Peyer's patch (tissue), 4 donors: ENCODE results near the gene CADPS.

Experiments used
- CTCF ChIP-seq, 6 experiments: fragments of 450-650 bp in 4 of 6; fragments of 200-600 bp in 2 of 6; sonication (generic) in 1 of 6; IDR thresholded peaks; one replicate each; pipeline ENCODE4 v1.5.1; 2017 to 2019; ENCODE audit warnings: antibody characterized with exemption in 6 of 6, mild to moderate bottlenecking in 3 of 6, moderate library complexity in 1 of 6
- POLR2A ChIP-seq, 2 donors: fragments of 450-650 bp; IDR thresholded peaks; one replicate each; pipeline ENCODE4 v1.5.1; 2017; ENCODE audit warnings: antibody characterized with exemption in 2 of 2, mild to moderate bottlenecking in 2 of 2, moderate library complexity in 2 of 2

- TF ChIP-seq POLR2A (IDR thresholded peaks at IDR 0.05) (no peak), CTCF (IDR thresholded peaks at IDR 0.05) (no peak)
These were observed 253.3 kb downstream of the CADPS start for GRCh38 chr3:62621925-62622324.
